GM21825 (cell line): ENCODE measurements around the gene AFAP1L2.

ENCODE experiments used
- ATAC-seq: cut with Tn5 transposase; IDR thresholded peaks from one replicate; pipeline ENCODE4 v1.9.1; 2021; ENCODE audit warnings: mild to moderate bottlenecking, moderate library complexity; ENCODE audit not compliant: unreplicated experiment

AFAP1L2 gene

DNA sequence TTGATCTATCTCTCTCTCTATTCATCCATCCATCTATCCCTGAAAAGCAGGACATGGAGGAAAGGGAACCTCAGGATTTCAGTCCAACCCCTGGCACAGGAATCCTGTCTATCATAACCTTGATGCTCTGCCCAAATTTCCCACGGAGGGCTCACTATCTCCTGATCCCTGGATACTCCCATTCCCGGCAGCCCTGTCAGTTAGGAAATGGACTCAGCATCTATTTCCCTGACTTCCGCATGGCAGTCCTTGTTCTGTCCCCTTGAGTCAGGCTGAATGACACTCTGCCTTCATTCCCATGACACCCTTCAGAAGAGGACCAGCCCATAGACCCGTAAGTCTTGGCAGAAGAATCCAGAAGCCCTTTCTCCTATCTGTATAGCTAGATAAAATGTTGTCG is 87.6 kb downstream of the AFAP1L2 start:
- ATAC-seq = no peak

DNA sequence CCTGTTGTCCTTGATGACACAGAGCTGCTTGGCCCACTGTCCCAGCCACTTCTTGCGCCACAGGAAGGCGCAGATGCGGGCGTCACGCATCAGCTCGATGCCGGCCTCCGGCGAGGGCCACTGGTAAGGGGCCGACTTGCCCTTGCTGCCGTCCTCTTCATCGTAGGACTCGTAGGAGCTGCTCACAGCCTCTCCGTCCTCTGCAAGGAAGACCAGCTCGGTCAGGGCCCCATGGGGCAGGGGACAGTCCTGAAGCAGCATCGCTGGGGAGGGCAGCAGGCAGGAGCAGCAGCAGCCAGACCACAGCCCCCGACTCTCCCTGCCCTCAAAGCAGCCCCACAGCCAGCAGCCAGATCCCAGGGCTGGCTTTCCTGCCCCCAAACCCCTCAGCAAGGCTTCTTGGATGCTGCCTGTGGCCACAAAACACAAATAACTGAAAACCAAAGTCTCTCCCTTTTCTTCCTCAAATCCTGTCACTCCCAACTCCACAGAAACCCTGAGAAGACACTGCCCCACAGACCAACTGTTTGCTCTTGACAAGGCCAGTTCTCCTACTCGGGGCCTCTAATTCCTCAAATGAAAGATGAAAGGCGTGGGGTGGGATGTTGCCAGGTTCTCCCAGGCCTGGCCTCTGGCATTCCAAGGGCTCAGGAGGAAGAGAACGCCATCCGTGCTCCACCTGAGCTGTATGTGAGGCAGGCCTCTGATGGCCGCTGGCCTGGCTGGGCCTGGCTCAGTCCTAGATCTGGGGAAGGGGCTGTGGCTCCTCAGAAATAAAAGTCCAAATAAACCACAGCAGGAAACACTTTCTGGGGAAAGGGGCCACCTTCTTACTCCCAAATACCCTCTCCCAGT is 88.5 kb downstream of the AFAP1L2 start:
- no peak for ATAC-seq

DNA sequence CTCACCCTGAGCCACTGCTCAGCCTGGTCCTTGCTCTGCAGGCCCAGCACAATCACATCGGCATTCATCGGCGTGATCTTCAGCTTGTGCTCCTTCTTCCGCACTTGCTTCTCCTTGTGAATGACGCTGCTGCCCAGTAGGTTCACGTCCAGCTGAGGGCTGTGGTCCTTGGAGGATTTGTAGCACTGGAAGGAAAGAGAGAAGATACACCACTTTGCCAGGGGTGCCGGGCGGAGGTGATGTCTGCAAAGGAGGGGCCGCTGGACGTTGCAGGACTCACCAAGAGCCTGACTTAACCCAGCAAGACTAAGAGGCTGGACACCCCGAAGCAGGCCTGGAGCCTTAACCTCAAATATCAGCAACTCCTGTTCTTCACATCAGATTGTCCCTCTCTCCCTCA is 90.4 kb downstream of the AFAP1L2 start:
- no peak for ATAC-seq

DNA sequence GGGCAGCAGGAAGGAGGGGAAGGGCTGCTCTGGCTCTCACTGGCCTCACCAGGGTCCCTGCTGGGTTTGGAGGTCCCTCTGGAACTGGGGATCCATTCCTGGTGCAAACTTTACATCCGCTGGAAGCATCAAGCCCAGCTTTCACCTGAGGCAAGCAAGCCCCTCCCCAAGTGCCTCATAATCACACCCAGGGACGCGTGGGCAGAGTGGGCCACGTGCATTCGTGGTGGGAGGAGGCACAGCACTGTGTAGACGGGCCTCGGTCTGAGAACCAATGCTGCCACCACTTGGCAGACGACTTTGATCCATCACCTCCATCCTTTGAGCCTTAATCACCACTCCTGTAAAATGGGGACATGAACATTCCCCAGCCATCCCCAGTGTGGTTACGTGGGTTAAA is 91.2 kb downstream of the AFAP1L2 start:
- ATAC-seq = no peak

DNA sequence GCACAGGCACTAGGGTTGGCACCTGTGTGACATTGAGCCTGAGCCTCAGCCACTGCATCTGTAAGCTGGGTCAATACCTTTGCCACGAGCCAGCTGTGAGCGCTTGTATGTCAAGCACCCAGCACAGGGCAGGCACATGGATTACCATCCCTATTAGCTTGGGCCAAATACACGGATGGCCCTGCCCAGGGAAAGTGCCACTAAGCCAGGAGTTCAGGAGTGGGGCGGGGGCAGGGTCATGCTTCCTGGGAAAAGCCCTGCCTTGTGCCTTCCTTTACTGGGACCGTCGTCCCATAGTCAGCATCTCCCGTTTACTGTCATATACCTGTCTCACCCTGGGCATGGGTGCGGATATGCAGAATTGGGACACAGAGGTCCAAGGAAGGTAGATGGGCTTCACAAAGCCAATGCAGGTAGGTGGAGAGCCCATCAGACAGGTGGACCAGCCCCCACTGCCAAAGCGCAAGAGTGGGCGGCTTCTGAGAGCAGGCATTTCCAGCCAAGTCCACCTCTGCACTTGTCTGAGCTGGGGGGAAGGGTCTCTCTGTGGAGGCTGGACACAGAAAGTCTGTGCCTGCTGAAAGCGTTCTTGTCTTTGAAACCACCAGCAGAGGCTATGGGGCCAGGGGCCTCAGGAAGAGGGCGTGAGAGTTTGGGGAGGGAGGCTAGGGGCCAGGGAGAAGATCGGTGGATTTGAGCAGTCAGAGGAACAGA is 92.6 kb downstream of the AFAP1L2 start:
- no peak for ATAC-seq

DNA sequence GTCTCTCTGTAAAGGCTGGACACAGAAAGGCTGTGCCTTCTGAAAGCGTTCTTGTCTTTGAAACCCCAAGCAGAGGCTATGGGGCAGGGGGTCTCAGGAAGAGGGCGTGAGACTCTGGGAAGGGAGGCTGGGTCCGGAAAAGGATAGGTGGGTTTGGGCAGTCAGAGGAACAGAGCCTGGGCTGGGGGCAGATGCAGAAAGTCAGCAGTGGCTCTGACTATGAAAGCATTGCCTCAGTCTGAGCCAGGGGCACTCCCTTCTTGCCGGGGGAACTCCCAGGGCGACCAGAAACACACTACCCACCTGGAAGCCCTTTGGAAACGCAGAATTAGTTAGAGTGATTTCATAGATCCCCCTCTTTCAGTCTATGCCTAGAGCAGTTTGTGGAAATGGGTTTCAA is 93.3 kb downstream of the AFAP1L2 start:
- no peak for ATAC-seq

DNA sequence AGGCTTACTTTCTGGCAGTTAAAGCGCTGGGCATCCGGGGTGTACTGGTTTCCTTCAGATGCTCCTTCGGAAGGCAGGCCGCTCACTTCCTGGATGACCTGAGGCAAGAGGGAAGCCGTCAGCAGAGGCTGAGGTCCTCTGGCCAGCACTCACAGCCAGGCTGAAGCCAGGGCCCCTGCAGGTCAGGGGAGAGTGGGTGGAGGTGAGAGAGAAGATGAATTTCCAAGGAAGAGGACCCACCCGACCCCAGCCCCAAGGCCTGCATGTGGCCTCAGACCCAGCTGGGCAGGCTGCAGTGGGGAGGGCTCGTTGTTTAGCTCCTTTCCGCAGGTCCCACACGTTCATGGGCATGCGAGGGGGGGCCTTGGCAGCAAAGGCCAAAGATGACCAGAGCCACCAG is 94.0 kb downstream of the AFAP1L2 start:
- ATAC-seq = no peak

DNA sequence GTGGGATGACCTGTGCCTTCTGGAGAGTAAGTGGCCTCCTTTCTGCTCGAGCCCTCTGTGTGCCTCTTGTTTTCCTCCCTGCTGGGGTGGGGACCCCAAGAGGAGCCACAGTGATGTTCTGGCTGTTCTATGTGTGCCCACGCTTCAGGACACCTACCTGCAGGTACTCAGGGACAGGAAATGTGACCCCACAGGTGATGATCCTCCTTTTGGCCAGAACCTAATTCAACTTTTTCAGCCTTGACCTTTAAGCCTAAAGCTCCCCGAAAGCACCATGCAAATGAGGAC is 95.0 kb downstream of the AFAP1L2 start:
- ATAC-seq = no peak

DNA sequence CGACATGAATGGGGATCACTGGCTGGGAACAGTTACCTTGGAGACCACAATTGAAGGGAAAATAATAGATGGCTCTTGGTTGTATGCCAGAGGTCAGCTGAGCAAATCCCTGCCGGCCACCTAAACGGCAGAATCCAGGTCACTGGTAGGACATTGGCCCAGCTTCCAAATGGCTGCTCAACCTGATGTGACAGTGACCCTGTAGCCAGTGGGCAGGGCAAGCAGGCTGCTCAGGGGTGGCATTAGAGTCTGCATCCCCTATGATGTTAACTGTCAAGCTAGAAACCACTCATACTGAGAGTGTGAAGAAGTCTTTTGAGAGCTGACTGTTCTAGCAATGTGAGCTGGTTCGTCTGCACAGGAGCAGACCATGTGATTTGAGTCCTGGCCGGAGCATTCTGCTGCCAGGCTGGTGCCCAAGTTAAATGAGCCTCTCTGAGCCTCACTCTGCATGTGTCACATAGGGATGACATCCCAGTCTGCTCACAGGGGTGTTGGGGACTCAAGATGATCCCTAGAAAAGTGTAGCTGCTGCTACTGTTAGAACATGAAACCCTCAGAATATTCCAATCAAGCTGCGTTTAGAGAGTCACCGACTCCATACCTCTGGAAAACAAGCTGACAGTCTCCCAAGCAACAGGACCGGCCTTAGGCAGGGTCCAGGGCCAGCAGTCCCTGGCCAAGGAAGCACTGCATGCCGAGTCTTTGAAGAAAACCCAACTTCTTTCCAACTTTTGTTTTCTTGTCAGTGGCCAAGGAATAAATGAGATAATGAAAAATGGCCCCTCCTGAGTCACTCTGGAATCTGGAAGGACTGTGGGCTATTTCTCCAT is 95.6 kb downstream of the AFAP1L2 start:
- ATAC-seq = no peak

DNA sequence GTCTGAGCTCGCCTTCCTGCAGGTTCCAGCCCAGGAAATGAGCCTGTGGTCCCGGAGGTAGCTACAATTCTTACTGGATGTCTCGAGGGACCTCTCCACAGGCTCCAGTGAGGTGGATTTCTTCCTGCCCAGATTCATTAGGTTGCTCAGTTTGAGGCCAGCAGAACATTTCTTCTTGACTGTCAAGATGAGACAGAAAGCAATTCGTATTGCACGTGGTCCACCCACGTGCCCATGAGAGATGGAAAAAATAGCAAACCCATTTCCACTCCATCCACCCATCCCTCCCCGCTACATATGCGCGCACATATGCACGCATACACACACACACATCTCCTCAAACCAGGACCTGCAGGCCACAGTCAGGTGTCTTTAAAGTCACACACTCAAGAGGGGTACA is 96.6 kb downstream of the AFAP1L2 start:
- ATAC-seq = no peak

DNA sequence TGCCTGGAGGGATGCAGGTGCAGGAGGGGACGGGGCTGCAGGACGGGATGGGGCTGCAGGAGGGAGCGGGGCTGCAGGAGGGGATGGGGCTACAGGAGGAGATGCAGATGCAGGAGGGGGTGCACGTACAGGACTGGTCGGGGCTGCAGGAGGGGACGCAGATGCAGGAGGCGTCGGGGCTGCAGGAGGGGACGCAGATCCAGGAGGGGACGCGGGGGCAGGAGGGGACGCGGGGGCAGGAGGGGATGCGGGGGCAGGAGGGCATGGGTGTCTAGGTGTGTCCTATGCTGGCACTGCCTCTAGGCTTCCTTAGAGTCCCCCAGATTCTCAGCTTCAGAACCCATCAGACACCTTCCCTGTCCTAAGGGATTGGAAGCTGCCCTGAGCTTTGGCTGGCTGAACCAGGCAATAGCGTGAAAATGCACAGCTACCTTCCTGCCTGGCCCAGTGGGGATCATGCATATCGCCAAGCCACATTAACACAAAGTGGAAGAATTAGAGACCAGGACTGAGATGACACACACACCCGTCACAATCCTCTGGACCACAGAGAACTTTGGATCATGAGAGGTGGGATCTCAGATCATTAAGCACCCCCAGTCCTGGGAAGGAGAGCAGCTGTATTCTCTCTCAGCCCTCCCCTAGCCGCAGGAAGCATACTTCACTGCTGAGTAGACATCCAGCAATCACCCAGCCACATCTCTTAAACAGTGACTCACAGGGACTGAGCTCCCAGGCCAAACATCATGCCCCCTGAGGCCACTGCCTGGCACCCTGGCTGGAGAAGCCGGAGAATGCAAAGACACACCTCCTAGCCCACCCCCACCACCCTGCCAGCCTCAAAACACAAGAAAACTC is 98.0 kb downstream of the AFAP1L2 start:
- ATAC-seq = no peak

DNA sequence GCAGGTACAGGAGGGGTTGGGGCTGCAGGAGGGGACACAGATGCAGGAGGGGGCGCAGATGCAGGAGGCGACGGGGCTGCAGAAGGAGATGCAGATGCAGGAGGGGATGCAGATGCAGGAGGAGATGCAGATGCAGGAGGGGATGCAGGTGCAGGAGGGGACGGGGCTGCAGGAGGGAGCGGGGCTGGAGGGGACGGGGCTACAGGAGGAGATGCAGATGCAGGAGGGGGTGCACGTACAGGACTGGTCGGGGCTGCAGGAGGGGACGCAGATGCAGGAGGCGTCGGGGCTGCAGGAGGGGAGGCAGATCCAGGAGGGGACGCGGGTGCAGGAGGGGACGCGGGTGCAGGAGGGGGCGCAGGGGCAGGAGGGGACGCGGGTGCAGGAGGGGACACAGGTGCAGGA is 98.8 kb downstream of the AFAP1L2 start:
- ATAC-seq = no peak

DNA sequence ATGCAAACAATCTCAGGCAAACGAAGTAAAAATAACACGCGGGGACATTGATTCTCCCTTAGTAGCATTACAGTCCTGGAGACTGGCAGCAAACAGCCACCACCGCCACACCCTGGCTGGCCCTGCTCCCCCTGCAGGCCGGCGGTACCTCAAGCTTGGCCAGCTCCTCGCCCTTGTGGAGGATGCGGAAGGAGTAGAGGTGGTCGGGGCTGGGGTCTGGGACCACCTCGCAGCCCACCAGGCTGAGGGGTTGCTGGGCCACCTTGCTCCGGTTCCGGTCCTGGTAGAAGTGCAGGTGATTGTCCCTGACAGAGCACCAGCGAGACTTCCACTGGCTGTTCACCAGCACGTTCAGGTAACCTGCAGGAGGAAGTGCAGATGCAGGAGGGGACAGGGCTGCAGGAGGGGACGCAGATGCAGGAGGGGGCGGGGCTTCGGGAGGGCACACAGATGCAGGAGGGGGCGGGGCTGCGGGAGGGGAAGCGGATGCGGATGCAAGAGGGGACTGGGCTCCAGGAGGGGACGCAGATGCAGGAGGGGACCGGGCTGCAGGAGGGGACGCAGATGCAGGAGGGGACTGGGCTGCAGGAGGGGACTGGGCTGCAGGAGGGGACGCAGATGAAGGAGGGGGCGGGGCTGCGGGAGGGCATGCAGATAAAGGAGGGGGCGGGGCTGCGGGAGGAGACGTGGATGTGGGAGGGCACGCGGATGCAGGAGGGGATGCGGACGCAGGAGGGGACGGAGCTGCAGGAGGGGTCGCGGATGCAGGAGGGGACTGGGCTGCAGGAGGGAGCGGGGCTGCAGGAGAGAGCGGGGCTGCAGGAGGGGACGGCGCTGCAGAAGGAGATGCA is 99.5 kb downstream of the AFAP1L2 start:
- ATAC-seq = peak; percentile 65

DNA sequence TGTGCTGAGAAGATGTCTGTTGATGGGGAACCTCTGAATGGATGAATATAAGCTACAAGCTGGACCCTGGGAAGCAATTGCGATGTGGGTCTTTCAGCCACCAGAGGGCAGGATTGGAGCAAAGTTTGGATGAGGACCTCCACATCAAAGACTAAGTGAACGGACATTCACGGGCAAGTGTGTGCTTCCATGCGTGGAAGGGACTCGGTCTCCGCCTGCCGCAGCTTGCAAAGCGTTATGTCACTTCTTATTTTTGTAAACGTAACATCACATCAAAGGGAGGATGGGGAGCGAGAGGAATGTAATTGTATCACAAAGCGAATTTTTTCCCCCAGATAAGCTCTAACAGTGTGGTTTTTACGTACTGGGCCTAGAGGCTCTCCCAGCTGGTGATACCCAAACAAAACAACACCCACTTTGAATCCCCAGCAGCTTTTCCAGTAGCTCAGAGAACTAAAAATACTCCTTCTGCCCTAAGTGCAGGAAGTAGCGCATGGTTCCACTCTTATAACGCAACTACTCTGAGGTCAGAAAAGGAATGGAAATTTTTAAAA is 100.2 kb downstream of the AFAP1L2 start:
- peak; percentile 81 for ATAC-seq

DNA sequence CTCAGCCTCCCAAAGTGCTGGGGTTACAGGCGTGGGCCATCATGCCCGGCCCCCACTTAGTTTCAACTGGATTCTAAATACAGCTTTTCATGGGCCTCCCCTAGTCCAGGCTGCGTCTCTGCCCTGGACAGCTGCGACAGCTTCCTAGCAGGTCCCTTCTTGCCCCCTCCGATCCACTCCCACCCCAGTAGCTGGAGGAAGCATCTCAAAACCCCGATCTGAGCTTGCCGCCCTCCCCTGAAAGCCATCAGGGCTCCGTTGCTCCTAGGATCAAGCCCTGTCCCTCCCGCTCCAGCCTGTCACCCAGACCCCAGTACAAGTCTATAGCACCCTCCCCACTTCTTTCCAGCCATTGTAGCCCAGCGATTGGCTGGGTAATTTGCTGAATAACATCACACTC is 100.7 kb downstream of the AFAP1L2 start:
- no peak for ATAC-seq

DNA sequence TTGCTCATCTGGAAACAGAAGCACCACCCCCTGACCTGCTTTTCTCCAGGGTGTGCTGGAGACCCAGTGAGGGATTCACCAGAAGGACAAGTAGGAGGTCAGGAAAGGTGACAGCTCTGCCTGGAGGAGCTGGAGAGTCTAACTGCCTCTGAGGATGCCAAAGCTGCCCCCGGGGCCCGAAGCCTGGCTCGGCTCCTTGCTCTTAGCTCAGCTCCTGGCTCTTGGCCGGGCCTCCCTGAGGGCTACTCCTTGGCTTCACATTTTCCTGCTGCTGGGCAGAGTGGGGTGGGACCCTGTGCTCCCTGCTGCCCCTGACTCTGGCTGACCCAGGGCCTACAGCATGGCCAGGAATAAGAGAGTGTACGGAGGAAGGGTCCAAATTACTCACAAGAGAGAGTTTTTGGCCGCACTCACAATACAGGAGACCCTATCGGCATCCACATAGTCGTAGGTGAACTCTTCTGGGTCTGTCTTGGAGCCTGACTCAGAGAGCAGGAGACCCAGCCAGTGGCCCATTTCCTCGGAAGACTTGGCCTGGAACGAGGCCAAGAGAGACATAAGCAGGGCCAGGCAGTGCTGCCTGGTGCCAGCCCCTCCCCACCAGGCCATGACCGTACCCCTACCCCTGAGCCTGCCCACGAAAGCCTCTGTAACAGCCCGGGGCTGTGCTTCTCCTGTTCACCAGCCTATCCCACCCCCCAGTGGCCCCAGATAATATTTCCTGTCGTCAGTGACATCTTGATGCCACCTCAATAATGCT is 102.2 kb downstream of the AFAP1L2 start:
- no peak for ATAC-seq

DNA sequence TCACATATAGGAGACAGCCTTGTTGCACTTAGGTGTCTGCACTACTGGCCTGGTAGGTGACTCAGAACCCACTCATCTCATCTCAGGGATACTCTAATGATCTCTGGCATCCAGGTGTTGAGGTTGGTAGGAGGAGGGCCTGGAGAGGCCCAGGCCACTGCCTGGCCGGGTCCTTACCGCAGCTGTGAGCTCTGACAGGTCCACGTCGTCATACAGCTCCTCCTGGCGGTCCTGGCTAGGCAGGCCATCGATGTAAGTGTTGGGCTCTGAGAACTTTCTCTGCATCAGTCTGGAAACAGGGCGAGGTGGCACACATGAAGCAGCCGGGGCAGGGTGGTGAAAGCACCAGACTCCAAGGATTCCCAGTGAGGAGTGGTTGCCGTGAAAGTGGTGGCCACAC is 103.1 kb downstream of the AFAP1L2 start:
- ATAC-seq = no peak

DNA sequence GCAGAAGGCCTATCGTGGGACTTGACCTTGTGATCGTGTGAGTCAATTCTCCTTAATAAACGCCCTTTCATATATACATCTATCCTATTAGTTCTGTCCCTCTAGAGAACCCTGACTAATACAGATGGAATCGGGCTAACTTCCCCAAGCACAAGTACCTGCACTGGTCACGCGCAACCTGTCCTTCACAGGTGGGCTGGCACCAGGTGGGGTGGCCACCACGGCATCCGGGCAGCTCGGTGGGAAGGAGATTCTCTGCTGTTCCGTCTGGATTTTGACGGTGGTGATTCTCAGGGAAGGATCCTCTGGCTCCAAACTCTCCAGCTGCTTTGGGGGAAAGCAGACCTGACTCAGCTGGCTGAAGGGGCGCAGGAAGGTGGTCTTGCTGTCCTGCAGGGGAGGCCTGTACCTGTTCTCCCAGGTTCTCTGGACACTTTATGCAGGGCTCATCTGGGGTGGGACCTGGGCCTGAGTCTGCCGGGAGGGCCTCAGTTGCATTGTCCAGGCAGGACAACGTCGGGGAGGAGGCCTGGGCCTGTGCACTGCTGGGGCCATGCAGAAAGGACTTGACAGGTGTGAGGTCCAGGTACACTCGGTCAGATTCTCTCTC is 104.2 kb downstream of the AFAP1L2 start:
- ATAC-seq = no peak
